ENCODE results near the gene EXOSC5. TPM values are rescaled to one million over a fixed set of nuclear protein-coding genes. Genes with fewer than 3 reads are reported as not detected.
"Not testable (repeated sequence)": the region's sequence is repeated elsewhere in the genome, so short reads cannot be mapped to it uniquely, and the experiment has no call there.

The EXOSC5 gene
- total RNA-seq, 2 experiments from 2014 or later = 20.9 to 25.9 TPM

DNA sequence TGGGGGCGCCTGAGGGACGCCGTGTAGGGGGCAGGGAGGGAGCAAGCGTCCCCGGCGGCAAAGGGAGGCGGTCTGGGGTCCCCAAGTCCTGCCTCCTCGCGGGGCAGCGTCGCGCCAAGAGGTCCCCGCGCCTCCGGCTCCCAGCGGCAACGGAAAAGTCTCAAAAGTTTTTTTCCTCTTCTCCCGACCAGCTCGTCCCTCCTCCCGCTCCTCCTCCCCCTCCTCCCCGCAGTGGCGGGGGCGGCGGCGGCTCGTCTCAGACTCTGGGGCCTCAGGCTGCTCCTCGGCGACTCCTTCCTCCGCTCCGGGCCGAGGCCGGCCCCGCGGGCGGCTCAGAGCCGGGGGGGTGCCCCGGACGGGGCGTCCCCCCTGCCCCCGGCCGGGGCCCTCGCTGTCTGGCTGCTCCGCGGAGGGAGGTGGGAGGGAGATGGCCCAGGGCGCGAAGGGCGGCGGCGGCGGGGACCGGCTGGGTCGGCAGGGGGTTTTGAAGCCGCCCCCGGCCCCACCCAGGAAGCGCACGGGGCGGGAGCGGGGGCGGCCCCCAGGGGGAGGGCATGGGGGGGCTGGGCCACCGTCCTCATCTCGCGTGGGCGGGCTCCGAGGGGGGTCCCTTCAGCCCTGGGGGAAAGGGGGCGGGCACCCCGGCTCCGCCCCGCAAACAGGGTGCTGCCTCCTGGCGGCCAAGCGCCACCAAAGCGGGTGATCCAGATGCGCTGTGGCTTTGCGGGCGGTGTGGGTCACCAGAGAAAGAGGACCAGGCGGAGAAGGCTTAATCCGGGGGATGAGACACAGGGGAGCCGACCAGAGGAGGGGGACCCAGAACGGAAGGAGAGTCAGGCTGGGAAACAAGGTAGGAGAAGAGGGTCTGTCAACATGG lies 43.5 kb downstream of the EXOSC5 start, which contains the start of gene TGFB1:
Gene TGFB1, minus strand, starts transcription at position 457 of the 877 bp plus-strand sequence. CDS start 878 bp downstream, outside the sequence.
- Mint-ChIP-seq H3K9me3 (peaks cover 2% of the 10 kb centered on the region), H3K4me1 (peaks cover 59% of the 10 kb centered on the region), H3K4me3 (peak within 1 kb of the TSS; percentile 97), H3K27me3 (no peaks in the 10 kb centered on the region), H3K27ac (peak within 1 kb of the TSS; percentile 97), H3K36me3 (peaks cover 20% of the 10 kb centered on the region)
- POLR2A ChIA-PET = interaction anchor here (0.7 to 6.9 kb wide), 10 partner anchors 11 to 91 kb away, joined by 3 to 64 read pairs (median 7); partner anchors contain the start of genes B9D2 and DMAC2
- peak; percentile 96 for DNase-seq
- peak; percentile 46 for ATAC-seq (ENCODE audit: low read depth)

DNA sequence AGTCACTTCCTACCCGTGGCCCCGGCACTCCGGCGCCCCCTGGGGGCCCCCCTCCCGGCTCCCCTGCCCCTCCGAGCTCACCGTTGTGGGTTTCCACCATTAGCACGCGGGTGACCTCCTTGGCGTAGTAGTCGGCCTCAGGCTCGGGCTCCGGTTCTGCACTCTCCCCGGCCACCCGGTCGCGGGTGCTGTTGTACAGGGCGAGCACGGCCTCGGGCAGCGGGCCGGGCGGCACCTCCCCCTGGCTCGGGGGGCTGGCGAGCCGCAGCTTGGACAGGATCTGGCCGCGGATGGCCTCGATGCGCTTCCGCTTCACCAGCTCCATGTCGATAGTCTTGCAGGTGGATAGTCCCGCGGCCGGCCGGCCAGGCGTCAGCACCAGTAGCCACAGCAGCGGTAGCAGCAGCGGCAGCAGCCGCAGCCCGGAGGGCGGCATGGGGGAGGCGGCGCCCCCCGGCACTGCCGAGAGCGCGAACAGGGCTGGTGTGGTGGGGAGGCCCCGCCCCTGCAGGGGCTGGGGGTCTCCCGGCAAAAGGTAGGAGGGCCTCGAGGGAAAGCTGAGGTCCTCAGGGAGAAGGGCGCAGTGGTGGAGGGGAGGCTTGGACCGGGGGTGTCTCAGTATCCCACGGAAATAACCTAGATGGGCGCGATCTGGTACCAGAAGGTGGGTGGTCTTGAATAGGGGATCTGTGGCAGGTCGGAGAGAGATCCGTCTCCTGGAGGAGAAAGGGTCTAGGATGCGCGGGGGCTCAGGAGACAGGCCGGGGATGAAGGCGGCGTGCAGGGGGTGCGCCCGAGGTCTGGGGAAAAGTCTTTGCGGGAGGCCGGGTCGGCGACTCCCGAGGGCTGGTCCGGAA lies 44.3 kb downstream of the EXOSC5 start:
- Mint-ChIP-seq H3K27me3 (no peaks in the 10 kb centered on the region), H3K27ac (peak overlapping the region; percentile 97), H3K4me3 (peak overlapping the region; percentile 97), H3K9me3 (peaks cover 4% of the 10 kb centered on the region), H3K36me3 (peaks cover 26% of the 10 kb centered on the region), H3K4me1 (peaks cover 56% of the 10 kb centered on the region)
- POLR2A ChIA-PET = interaction anchor here (0.7 to 6.9 kb wide), 19 partner anchors 8 to 149 kb away, joined by 3 to 64 read pairs (median 4); partner anchors contain the start of genes B3GNT8, B9D2, CCDC97 and DMAC2
- DNase-seq (peak; percentile 87), ATAC-seq (ENCODE audit: low read depth) (peak; percentile 19)

DNA sequence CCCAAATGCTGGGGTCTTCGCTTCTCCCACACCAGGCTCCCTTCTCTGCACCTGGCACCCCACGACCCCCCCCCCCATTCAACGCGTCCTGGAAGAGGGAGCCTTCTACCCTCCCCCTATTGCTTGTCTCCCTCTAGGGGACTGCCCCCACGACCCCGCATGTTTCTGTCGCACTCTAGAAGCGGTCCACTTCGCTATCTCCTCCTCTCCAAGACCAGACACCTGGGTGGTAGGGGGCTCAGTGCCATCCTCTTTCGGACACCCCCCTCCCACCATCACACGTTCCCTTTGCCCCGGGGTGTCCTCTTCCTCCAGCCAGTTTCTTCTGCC lies 44.9 kb downstream of the EXOSC5 start:
- Mint-ChIP-seq H3K4me1 (peaks cover 50% of the 10 kb centered on the region), H3K27ac (peak overlapping the region; percentile 97), H3K4me3 (peak overlapping the region; percentile 97), H3K9me3 (peaks cover 4% of the 10 kb centered on the region), H3K27me3 (no peaks in the 10 kb centered on the region), H3K36me3 (peaks cover 31% of the 10 kb centered on the region)
- DNase-seq (no peak), ATAC-seq (ENCODE audit: low read depth) (no peak)
- POLR2A ChIA-PET = interaction anchor here (0.8 to 6.9 kb wide), 16 partner anchors 9 to 148 kb away, joined by 3 to 64 read pairs (median 4); partner anchors contain the start of genes B3GNT8, B9D2, CCDC97 and DMAC2

DNA sequence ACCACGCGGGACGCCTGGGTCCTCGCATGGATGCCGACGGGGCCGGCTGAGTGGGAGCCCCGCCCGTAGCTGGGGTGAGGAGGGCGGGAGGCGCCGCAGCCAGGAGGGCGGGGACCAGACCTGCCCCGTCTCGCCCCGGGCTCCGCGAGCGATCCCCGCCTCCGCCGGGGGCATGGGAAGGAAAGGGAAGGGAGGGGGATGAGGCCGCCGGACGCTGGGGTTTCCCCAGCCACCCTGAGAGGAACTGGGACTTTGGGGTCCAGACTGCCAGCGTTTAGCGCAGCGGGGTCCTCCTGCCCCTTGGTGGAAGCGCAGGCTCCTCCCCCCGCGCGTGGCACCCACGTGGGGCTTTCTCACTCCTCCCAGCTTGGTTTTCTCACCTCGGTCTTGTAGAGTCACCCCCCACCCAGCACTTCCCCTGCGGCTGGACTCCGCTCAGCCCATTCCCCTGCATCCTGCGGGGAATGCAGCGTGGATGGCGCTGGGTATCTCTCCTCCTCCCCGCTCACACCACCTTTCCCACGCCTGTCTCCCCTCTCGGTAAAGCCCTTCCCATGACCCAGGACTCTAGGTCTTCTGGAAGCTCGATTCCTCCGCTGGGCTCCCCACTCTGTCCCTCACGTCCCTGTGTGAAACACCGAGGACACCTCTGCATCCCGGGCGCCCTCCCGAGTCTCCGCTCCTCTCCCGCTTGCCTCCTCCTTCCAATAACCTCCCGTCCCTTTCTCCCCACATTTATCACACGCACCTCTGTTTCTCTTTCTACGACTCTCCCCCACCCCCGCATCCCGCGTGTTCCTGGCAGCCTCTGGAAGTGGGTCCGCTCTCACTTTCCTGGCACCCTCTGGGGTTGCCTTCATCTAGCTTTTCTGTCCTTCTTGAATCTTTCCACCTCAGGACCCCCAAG lies 45.6 kb downstream of the EXOSC5 start:
- peak overlapping the region; percentile 97 for H3K27ac Mint-ChIP-seq
- H3K4me3 Mint-ChIP-seq = peak overlapping the region; percentile 97
- DNase-seq = peak; percentile 89
- no peaks in the 10 kb centered on the region for H3K27me3 Mint-ChIP-seq
- H3K4me1 Mint-ChIP-seq = peaks cover 44% of the 10 kb centered on the region
- H3K9me3 Mint-ChIP-seq = peaks cover 4% of the 10 kb centered on the region
- H3K36me3 Mint-ChIP-seq = peaks cover 34% of the 10 kb centered on the region
- ATAC-seq (ENCODE audit: low read depth) = peak; percentile 55
- POLR2A ChIA-PET = interaction anchor here (0.6 to 6.9 kb wide), 23 partner anchors 9 to 573 kb away, joined by 3 to 64 read pairs (median 4); partner anchors contain the start of genes B3GNT8, B9D2, CCDC97 and DMAC2

DNA sequence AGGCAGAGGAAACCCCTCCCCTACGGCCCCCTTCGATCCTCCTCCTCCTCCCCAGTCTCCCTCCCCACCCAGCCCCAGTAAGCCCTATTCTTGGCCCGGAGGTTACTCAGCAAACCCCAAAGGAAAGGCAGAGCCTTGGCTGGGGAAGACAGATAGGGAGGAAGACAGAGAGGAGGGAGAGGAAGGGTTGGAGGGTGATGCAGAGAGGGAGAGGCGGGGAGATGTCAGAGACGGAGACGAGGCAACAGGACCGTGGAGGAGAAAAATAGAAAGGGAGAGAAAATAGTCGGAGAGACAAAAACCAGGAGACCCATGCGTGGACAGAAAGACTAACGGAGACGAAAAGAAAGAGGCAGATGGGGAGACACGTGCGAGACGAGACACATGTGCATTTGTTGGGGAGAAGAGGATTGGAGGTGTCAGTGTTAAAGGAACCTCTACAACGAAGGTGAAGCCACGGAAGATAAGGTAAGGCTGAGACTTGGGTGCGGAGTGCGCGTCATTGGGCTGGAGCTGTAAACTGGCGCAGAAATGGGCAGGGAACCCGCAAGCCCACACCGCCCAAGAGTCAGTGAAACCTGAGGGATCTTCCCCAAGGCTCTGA lies 46.3 kb downstream of the EXOSC5 start:
- Mint-ChIP-seq H3K27me3 (no peaks in the 10 kb centered on the region), H3K4me1 (peaks cover 40% of the 10 kb centered on the region), H3K9me3 (peaks cover 4% of the 10 kb centered on the region), H3K4me3 (peak overlapping the region; percentile 97), H3K36me3 (peaks cover 39% of the 10 kb centered on the region), H3K27ac (peak overlapping the region; percentile 90)
- DNase-seq (no peak), ATAC-seq (ENCODE audit: low read depth) (peak; percentile 8)
- POLR2A ChIA-PET = interaction anchor here (0.6 to 6.9 kb wide), 17 partner anchors 9 to 573 kb away, joined by 3 to 64 read pairs (median 6); partner anchors contain the start of genes B9D2, CCDC97, DMAC2 and RAB4B

DNA sequence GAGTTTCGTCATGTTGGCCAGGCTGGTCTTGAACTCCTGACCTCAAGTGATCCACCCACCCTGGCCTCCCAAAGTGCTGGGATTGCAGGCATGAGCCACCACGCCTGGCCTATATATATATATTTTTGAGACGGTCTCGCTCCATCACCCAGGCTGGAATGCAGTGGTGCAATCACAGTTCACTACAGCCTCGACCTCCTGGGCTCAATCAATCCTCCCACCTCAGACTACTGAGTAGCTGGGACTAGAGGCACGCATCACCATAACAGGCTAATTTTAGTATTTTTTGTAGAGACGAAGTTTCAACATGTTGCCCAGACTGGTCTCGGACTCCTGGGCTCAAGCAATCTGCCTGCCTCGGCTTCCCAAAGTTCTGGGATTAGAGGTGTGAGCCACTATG lies 50.2 kb downstream of the EXOSC5 start:
- peaks cover 45% of the 10 kb centered on the region for H3K4me1 Mint-ChIP-seq
- DNase-seq; H3K4me3 Mint-ChIP-seq; ATAC-seq (ENCODE audit: low read depth); H3K27me3 Mint-ChIP-seq; H3K9me3 Mint-ChIP-seq; H3K27ac Mint-ChIP-seq: not testable (repeated sequence)
- peaks cover 50% of the 10 kb centered on the region for H3K36me3 Mint-ChIP-seq
- POLR2A ChIA-PET = interaction anchor here (0.8 to 4.5 kb wide), 2 partner anchors 9 to 19 kb away, joined by 3 to 33 read pairs; no protein-coding TSS in a partner anchor

DNA sequence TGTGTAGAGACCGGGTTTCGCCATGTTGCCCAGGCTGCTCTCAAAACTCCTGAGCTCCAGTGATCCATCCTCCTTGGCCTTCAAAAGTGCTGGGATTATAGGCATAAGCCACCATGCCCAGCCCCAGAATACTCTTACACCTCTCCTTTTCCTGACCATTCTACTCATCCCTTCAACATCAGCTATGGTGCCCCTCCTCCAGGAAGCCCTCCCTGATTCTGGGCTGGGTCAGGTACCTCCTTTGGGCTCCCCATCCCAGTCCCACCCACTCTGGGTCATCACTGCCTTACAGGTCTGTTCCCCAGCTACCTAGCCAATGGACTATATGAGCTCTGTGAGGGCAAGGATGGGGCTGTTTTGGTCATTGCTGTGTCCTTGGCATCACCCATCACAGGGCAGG lies 53.0 kb downstream of the EXOSC5 start:
- Mint-ChIP-seq H3K27ac (peak overlapping the region; percentile 21), H3K4me1 (peaks cover 45% of the 10 kb centered on the region), H3K9me3 (peaks cover 4% of the 10 kb centered on the region), H3K27me3 (no peaks in the 10 kb centered on the region), H3K36me3 (peaks cover 51% of the 10 kb centered on the region), H3K4me3 (no peak overlapping the region)
- ATAC-seq (ENCODE audit: low read depth) (no peak), DNase-seq (no peak)
- POLR2A ChIA-PET = no interaction called here

DNA sequence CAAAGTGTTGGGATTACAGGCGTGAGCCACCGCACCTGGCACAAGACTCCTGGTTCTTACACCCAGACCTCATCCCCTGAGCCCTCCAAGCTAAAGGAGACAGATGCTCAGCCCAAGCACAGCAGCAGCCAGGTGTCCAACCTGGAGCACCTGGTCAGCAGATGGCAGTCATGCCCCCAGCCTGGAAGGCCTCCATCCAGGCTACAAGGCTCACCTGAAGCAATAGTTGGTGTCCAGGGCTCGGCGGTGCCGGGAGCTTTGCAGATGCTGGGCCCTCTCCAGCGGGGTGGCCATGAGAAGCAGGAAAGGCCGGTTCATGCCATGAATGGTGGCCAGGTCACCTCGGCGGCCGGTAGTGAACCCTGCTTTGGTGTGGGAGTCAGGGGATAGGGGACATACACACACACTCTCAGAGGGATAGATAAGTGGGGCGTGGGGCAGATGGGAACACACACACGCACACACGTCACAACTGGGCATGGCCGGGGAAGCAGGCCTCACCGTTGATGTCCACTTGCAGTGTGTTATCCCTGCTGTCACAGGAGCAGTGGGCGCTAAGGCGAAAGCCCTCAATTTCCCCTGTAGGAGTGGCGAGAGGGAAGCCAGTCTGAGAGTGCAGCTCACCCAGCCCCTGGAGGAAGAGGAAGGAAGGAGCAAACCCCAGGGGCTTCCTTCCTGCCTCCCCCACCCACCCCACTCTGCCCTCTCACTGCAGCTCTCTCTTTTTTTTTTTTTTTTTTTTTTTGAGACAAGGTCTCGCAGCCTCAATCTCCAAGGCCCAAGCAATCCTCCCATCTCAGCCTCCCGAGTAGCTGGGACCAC lies 55.3 kb downstream of the EXOSC5 start:
- peaks cover 42% of the 10 kb centered on the region for H3K4me1 Mint-ChIP-seq
- no peaks in the 10 kb centered on the region for H3K9me3 Mint-ChIP-seq
- ATAC-seq (ENCODE audit: low read depth) = peak; percentile 61
- POLR2A ChIA-PET = interaction anchor here (0.6 to 1.5 kb wide), 10 partner anchors 10 to 197 kb away, joined by 3 to 7 read pairs (median 3); partner anchors contain the start of genes B9D2, CCDC97 and DMAC2
- H3K36me3 Mint-ChIP-seq = peaks cover 45% of the 10 kb centered on the region
- H3K4me3 Mint-ChIP-seq = peak overlapping the region; percentile 55
- peak overlapping the region; percentile 73 for H3K27ac Mint-ChIP-seq
- H3K27me3 Mint-ChIP-seq = no peaks in the 10 kb centered on the region
- no peak for DNase-seq

DNA sequence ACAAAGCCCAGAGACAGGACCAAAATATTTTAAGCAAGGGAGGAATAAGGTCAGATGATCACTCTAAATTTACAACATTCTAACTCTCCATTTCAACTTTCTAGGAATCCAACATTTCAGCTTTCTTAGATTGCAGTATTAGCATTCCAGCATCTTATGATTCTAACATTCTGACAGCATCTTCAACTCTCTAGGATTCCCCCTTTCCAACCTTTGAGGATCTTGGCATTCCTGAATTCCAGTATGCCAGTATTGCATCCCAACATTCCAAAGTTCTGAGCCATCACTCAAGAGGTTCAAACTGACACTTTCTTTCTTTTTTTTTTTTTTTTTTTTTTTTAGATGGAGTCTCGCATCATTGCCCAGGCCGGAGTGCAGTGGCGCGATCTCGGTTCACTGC lies 57.2 kb downstream of the EXOSC5 start:
- Mint-ChIP-seq H3K9me3 (no peaks in the 10 kb centered on the region), H3K27me3 (no peaks in the 10 kb centered on the region), H3K36me3 (peaks cover 38% of the 10 kb centered on the region), H3K4me3 (no peak overlapping the region), H3K27ac (peak overlapping the region; percentile 39), H3K4me1 (peaks cover 49% of the 10 kb centered on the region)
- POLR2A ChIA-PET = no interaction called here
- DNase-seq = no peak
- ATAC-seq (ENCODE audit: low read depth) = no peak

Measured in activated naive CD8-positive, alpha-beta T cell treated with anti-CD3 and anti-CD28 coated beads, Interleukin-2, amount 10 ng/mL, durations not matched to agents 7 days and 5 days (primary cell).